Retina (tissue), 1 donor: ENCODE results near the gene SERINC4.
"Not testable (repeated sequence)": the region's sequence is repeated elsewhere in the genome, so short reads cannot be mapped to it uniquely, and the experiment has no call there.

Experiments used
- DNase-seq: peaks from one replicate; pipeline ENCODE4 v3.0.0-alpha.2; 2016

The SERINC4 gene

DNA sequence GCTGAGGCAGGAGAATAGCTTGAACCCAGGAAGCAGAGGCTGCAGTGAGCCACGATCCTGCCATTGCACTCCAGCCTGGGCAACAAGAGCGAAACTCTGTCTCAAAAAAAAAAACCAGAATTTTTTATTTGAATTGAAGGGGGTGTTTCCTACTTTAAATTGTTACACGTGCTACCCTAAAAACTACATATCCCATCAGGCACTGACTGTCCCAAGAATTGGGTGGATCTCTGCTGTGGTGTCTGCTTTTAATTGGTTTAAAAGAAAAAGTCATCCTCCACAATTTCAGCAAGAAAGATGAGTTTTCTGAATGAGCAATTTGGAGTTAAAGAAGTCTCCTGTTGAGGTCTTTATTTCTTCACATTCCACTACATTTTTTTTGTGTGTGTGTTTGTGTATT is 51.6 kb downstream of the SERINC4 start:
- no peak for DNase-seq

DNA sequence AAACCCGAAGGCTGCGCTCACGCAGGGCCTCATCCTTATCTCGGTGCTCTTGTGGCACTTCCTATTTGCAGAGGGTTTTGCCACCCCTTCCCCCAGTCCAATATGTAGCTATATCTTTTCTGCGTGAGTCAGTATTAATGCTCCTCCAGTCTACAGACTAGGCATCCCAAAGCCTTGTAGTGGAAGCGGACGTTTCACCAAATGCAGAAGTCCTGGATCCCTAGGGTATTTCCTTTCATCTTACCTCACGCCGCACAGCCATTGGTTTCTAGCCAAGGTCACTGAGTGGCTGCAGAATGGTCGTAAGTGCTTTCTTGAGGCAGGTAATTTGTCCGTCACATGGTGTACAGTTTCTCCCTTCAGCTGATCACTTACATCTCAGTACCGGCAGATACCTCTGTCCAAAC is 53.1 kb downstream of the SERINC4 start:
- not testable (repeated sequence) for DNase-seq

DNA sequence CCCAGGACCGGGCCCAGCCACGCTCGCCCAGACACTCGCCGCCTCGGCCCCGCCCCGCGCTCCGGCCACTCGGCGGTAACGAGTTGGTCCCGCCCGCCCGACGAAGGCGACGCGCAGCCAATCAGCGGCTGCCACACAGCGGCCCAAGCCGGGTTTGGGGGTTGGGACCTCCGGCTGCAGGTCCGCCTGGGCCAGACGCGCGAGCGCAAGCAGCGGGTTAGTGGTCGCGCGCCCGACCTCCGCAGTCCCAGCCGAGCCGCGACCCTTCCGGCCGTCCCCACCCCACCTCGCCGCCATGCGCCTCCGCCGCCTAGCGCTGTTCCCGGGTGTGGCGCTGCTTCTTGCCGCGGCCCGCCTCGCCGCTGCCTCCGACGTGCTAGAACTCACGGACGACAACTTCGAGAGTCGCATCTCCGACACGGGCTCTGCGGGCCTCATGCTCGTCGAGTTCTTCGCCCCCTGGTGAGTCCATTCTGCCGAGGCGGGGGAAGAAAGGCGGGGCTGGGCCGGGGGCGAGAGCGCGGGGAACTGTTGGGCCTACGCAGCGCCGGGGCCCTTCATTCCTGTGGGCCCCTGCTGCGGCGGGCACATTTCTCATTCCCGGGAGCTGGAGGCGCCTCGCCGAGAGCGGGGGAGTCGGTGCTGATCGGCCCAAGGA is 53.6 kb downstream of the SERINC4 start, which contains the start of gene PDIA3:
TSS of gene PDIA3 (plus strand) at position 194 of the 658 bp plus-strand sequence. CDS start at position 296, 102 bp downstream.
- DNase-seq: peak; percentile 97
